ENCODE data around the gene CCDC28B. TPM values are rescaled to one million over a fixed set of nuclear protein-coding genes. Genes with fewer than 3 reads are reported as not detected.

Gene CCDC28B
- total RNA-seq, 4 donors from 2014 or later = 2.7 to 8.0 (median 5.6) TPM

DNA sequence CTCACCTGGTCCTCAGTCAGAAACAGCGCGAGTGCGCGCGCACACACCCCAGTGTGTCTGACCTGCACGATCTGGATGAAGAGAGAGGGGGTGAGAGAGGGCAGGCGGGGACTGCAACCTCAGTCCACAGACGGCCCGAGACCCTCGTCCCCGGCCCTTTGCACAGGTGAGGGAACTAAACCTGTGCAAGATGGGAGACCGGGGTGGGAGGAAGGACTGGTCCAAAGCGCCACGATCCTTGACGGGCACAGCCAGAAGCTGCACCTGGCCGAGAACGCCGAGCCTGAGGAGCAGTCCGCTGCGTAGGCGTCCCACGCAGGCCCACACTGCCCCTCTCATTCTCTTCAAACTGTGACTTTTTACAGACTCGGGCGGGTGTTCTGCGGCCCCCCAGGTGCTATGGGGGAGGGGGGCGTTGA lies 4.6 kb downstream of the CCDC28B start:
- 27 to 33% methylated on average over 19 to 24 of the region's 26 CpGs for WGBS, 2 donors (ENCODE audit: low coverage in 1 of 2)
- Histone ChIP-seq H3K4me3 (peak overlapping the region; percentile 51 to 69), H3K36me3 (no peaks in the 10 kb centered on the region), H3K27ac (peak overlapping the region in 3 of 4 donors; percentile 66 to 72 (median 66)), H3K4me1 (peaks cover under 1 to 53% (median 21%) of the 10 kb centered on the region in 3 donors), H3K27me3 (no peaks in the 10 kb centered on the region), H3K9me3 (no peaks in the 10 kb centered on the region)
- no peak for ATAC-seq
- TF ChIP-seq POLR2AphosphoS5 (IDR thresholded peaks at IDR 0.05) (no peak), EP300 (IDR thresholded peaks at IDR 0.05) (no peak), POLR2A (IDR thresholded peaks at IDR 0.05) (no peak)
- TF ChIP-seq, protein P1, sequence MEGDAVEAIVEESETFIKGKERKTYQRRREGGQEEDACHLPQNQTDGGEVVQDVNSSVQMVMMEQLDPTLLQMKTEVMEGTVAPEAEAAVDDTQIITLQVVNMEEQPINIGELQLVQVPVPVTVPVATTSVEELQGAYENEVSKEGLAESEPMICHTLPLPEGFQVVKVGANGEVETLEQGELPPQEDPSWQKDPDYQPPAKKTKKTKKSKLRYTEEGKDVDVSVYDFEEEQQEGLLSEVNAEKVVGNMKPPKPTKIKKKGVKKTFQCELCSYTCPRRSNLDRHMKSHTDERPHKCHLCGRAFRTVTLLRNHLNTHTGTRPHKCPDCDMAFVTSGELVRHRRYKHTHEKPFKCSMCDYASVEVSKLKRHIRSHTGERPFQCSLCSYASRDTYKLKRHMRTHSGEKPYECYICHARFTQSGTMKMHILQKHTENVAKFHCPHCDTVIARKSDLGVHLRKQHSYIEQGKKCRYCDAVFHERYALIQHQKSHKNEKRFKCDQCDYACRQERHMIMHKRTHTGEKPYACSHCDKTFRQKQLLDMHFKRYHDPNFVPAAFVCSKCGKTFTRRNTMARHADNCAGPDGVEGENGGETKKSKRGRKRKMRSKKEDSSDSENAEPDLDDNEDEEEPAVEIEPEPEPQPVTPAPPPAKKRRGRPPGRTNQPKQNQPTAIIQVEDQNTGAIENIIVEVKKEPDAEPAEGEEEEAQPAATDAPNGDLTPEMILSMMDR (IDR thresholded peaks at IDR 0.05) = no peak

DNA sequence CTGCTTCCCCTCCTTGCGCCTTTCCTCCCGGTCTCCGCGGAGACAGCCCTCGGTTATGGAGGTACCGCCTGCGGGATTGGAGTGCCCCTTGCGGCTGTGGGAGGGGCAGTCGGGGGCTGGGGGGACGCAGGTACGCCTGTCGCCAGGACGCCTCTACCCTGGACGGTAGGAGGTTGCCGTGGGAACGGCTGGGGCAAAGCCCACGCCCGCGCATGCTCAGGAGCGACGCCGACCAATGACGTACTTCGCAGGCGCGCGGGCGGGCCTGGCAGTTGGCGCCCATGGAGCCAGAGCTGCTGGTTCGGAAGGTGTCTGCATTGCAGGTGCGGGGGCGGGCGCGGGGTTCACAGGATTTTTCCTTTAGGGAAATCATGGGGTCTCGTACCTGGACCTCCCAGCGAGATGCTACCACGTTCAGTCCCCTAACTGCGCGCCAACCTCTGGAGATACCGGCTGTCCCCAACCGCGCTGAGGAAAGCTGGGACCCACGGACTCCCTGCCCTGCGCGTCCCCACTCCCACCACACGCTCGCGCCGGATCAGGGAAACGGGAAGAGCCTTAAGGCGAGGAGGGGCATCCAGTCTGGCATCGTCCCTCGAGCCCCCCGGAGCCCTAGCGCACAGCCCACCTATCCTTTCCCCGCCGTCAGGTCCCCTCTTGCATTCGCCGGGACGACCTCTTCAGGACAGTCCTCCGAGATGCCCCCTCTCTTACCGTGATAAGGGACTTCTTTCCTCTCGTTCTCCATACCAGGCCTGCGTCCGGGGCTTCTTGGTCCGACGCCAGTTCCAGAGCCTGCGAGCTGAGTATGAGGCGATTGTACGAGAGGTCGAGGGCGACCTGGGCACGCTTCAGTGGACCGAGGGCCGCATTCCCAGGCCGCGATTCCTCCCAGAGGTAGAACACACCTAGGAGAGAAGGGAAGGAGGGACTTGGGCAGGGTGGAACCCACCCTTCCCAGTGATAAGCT lies 5.3 kb downstream of the CCDC28B start, which contains the start of gene IQCC:
Gene IQCC (plus strand): TSS at position 271 of the 970 bp plus-strand sequence. CDS start 11 bp downstream, at position 282.
- peak within 1 kb of the TSS in 3 of 4 donors; percentile 66 to 72 (median 66) for H3K27ac ChIP-seq
- TF ChIP-seq, protein P1 (IDR thresholded peaks at IDR 0.05) = no peak
- peak; percentile 59 for TF ChIP-seq POLR2AphosphoS5 (IDR thresholded peaks at IDR 0.05)
- TF ChIP-seq EP300 (IDR thresholded peaks at IDR 0.05) = no peak
- TF ChIP-seq POLR2A (IDR thresholded peaks at IDR 0.05) = peak in 1 of 2 donors; percentile 43
- peak within 1 kb of the TSS; percentile 51 to 69 for H3K4me3 ChIP-seq
- no peaks in the 10 kb centered on the region for H3K36me3 ChIP-seq
- no peaks in the 10 kb centered on the region for H3K9me3 ChIP-seq
- no peaks in the 10 kb centered on the region for H3K27me3 ChIP-seq
- peaks cover 0 to 48% (median 20%) of the 10 kb centered on the region in 3 donors for H3K4me1 ChIP-seq
- WGBS, 2 donors (ENCODE audit: low coverage in 1 of 2) = 2 to 3% methylated on average over 7 to 12 of the region's 77 CpGs
- peak; percentile 88 for ATAC-seq

DNA sequence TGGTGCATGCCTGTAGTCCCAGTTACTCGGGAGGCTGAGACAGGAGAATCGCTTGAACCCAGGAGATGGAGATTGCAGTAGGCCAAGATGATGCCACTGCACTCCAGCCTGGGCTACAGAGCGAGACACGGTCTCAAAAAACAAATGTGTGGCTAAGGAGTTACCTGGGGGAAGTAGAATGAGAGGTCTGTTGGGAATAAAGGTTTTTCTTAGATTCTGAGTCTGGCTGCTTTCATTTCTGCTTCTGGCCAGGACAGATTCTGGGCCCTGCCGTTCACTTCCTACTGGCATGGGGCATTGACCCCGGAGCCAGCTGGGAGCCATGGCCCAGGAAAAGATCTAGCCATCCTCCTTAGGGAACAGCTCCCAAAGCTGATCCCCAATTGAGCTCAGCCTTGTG lies 8.1 kb downstream of the CCDC28B start:
- TF ChIP-seq, protein P1 (IDR thresholded peaks at IDR 0.05) = no peak
- TF ChIP-seq EP300 (IDR thresholded peaks at IDR 0.05) (no peak), POLR2A (IDR thresholded peaks at IDR 0.05) (no peak), POLR2AphosphoS5 (IDR thresholded peaks at IDR 0.05) (no peak)
- no peak for ATAC-seq
- no peaks in the 10 kb centered on the region for H3K9me3 ChIP-seq
- H3K27ac ChIP-seq = no peak overlapping the region
- no peak overlapping the region for H3K4me3 ChIP-seq
- peaks cover 0 to 11% of the 10 kb centered on the region in 2 donors for H3K36me3 ChIP-seq
- WGBS, 2 donors (ENCODE audit: low coverage in 1 of 2) = 75 to 90% methylated on average over 4 to 6 of the region's 6 CpGs
- H3K27me3 ChIP-seq = no peaks in the 10 kb centered on the region
- peaks cover 0 to 31% (median 12%) of the 10 kb centered on the region in 3 donors for H3K4me1 ChIP-seq

DNA sequence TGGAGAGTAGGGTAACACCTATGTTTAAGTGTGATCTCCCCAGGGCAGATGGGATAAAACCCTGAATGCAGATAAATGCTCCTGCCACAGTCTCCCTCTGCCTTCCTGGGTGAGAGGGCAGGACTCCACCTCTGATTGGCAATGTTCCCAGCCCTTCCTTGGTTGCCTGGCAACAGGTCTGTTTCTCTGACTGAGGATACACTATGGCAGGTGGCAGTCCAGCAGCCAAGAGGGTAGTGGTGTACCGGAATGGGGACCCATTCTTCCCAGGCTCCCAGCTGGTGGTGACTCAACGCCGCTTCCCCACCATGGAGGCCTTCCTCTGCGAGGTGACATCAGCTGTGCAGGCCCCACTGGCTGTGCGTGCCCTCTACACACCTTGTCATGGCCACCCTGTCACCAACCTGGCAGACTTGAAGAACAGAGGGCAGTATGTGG lies 8.5 kb downstream of the CCDC28B start, which contains the start of gene DCDC2B:
Gene DCDC2B (plus strand): TSS at position 199 of the 438 bp plus-strand sequence. CDS start 5 bp downstream, at position 204.
- no peak for ATAC-seq
- no peaks in the 10 kb centered on the region for H3K9me3 ChIP-seq
- peaks cover 0 to 15% of the 10 kb centered on the region in 2 donors for H3K36me3 ChIP-seq
- no peaks in the 10 kb centered on the region for H3K27me3 ChIP-seq
- peaks cover 0 to 31% (median 12%) of the 10 kb centered on the region in 3 donors for H3K4me1 ChIP-seq
- no peak within 1 kb of the TSS for H3K4me3 ChIP-seq
- H3K27ac ChIP-seq = no peak within 1 kb of the TSS
- TF ChIP-seq POLR2A (IDR thresholded peaks at IDR 0.05) (no peak), POLR2AphosphoS5 (IDR thresholded peaks at IDR 0.05) (no peak), EP300 (IDR thresholded peaks at IDR 0.05) (no peak)
- TF ChIP-seq, protein P1 (IDR thresholded peaks at IDR 0.05) = no peak
- 57% methylated on average over 5 of the region's 5 CpGs; no CpG with 5 or more reads in 1 of the 2 donors for WGBS, 2 donors (ENCODE audit: low coverage in 1 of 2)
